ENCODE data around the gene ZNF784. TPM values are rescaled to one million over a fixed set of nuclear protein-coding genes. Genes with fewer than 3 reads are reported as not detected.

The ZNF784 gene
- total and polyA plus RNA-seq, 2 of the 13 experiments (the other 11 are each of a cell fraction or from before 2014, with no cell fraction given) = 4.1 to 4.2 TPM

DNA sequence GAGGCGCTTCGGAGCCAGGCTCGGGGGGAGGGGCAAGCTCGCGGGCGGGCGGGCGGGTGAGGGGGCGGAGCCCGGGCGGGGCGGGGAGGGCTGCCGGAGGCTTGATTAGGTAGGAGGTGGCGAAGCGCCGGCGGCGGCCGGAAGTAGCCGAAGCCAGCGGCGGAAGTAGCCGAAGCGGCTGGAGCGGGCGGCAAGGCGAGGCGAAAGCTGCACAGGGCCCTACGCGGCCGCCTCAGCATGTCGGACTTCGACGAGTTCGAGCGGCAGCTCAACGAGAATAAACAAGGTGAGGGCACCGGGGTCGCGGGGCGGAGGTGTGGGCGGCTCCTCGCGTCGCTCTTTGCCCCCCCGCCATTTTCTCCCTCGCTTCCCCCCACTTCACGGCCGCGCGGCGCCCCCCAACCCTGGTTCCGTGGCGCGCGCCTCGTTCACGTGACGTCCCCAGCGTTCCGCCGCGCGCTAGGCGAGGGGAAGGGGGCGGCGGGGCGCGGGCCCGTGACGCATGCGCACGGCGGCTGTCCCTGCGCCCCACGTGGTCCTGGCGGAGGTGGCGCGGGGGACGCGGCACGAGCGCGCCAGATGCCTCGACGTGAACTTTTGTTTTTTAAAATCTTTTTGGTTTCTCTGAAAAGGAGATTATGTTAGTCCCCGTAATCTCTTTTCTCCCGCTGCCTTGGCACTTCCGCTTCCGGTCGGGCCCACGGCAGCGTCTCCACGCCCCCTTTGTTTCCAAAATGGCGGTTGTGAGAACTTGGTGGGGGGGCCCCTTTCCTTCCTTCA lies 30.7 kb upstream of the ZNF784 start, which contains the start of gene U2AF2 (continued):
- no peak for TF ChIP-seq CCDC6 (CRISPR knock-in tag; IDR thresholded peaks at IDR 0.05)
- no peak for TF ChIP-seq SMAD3 (CRISPR knock-in tag; IDR thresholded peaks at IDR 0.05)
- peak; percentile 85; the same call in 1 of the 2 replicates for TF ChIP-seq ZNF678 (CRISPR knock-in tag; IDR thresholded peaks at IDR 0.05)
- TF ChIP-seq, protein P1, sequence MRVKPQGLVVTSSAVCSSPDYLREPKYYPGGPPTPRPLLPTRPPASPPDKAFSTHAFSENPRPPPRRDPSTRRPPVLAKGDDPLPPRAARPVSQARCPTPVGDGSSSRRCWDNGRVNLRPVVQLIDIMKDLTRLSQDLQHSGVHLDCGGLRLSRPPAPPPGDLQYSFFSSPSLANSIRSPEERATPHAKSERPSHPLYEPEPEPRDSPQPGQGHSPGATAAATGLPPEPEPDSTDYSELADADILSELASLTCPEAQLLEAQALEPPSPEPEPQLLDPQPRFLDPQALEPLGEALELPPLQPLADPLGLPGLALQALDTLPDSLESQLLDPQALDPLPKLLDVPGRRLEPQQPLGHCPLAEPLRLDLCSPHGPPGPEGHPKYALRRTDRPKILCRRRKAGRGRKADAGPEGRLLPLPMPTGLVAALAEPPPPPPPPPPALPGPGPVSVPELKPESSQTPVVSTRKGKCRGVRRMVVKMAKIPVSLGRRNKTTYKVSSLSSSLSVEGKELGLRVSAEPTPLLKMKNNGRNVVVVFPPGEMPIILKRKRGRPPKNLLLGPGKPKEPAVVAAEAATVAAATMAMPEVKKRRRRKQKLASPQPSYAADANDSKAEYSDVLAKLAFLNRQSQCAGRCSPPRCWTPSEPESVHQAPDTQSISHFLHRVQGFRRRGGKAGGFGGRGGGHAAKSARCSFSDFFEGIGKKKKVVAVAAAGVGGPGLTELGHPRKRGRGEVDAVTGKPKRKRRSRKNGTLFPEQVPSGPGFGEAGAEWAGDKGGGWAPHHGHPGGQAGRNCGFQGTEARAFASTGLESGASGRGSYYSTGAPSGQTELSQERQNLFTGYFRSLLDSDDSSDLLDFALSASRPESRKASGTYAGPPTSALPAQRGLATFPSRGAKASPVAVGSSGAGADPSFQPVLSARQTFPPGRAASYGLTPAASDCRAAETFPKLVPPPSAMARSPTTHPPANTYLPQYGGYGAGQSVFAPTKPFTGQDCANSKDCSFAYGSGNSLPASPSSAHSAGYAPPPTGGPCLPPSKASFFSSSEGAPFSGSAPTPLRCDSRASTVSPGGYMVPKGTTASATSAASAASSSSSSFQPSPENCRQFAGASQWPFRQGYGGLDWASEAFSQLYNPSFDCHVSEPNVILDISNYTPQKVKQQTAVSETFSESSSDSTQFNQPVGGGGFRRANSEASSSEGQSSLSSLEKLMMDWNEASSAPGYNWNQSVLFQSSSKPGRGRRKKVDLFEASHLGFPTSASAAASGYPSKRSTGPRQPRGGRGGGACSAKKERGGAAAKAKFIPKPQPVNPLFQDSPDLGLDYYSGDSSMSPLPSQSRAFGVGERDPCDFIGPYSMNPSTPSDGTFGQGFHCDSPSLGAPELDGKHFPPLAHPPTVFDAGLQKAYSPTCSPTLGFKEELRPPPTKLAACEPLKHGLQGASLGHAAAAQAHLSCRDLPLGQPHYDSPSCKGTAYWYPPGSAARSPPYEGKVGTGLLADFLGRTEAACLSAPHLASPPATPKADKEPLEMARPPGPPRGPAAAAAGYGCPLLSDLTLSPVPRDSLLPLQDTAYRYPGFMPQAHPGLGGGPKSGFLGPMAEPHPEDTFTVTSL (CRISPR knock-in tag; IDR thresholded peaks at IDR 0.05; ENCODE audit: borderline replicate concordance) = 0 out of 2 replicates have a peak, but pooled peaks have one; percentile 45
- no peak for TF ChIP-seq GATAD2A (CRISPR knock-in tag; IDR thresholded peaks at IDR 0.05)
- TF ChIP-seq ARID2 (CRISPR knock-in tag; IDR thresholded peaks at IDR 0.05; ENCODE audit: borderline replicate concordance) = no peak
- no peak for TF ChIP-seq SMARCE1 (IDR thresholded peaks at IDR 0.05; ENCODE audit: borderline replicate concordance)
- no peak for TF ChIP-seq GTF3A (CRISPR knock-in tag; conservative IDR thresholded peaks at IDR 0.05)
- TF ChIP-seq SAP130 (CRISPR knock-in tag; IDR thresholded peaks at IDR 0.05; ENCODE audit: low read depth) = peak; percentile 90
- TF ChIP-seq, protein P2, sequence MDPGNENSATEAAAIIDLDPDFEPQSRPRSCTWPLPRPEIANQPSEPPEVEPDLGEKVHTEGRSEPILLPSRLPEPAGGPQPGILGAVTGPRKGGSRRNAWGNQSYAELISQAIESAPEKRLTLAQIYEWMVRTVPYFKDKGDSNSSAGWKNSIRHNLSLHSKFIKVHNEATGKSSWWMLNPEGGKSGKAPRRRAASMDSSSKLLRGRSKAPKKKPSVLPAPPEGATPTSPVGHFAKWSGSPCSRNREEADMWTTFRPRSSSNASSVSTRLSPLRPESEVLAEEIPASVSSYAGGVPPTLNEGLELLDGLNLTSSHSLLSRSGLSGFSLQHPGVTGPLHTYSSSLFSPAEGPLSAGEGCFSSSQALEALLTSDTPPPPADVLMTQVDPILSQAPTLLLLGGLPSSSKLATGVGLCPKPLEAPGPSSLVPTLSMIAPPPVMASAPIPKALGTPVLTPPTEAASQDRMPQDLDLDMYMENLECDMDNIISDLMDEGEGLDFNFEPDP (CRISPR knock-in tag; conservative IDR thresholded peaks at IDR 0.05) = no peak
- no peak; the same call in 1 of the 2 replicates for TF ChIP-seq ZBTB7B (CRISPR knock-in tag; IDR thresholded peaks at IDR 0.05)
- no peak for TF ChIP-seq ZNF264 (CRISPR knock-in tag; IDR thresholded peaks at IDR 0.05)
- TF ChIP-seq ZNF335 (CRISPR knock-in tag; IDR thresholded peaks at IDR 0.05) = no peak
- TF ChIP-seq MIXL1 (CRISPR knock-in tag; IDR thresholded peaks at IDR 0.05) = no peak
- TF ChIP-seq ZNF331 (CRISPR knock-in tag; IDR thresholded peaks at IDR 0.05) = no peak
- TF ChIP-seq, protein P3, sequence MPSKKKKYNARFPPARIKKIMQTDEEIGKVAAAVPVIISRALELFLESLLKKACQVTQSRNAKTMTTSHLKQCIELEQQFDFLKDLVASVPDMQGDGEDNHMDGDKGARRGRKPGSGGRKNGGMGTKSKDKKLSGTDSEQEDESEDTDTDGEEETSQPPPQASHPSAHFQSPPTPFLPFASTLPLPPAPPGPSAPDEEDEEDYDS (CRISPR knock-in tag; IDR thresholded peaks at IDR 0.05) = no peak
- no peak for TF ChIP-seq ZNF530 (CRISPR knock-in tag; IDR thresholded peaks at IDR 0.05; ENCODE audit: low read depth)
- TF ChIP-seq CHD2 (IDR thresholded peaks at IDR 0.05; ENCODE audit: low read depth, low read length) = no peak
- 0 out of 2 replicates have a peak, but pooled peaks have one; percentile 46 for TF ChIP-seq ZNF841 (CRISPR knock-in tag; IDR thresholded peaks at IDR 0.05; ENCODE audit: borderline replicate concordance)
- peak; percentile 76 for TF ChIP-seq U2AF1 (optimal IDR thresholded peaks at IDR 0.05; ENCODE audit: low read depth, low read length)
- TF ChIP-seq ZNF282 (IDR thresholded peaks at IDR 0.05; ENCODE audit: partially characterized antibody) = no peak
- TF ChIP-seq ZBTB3 (CRISPR knock-in tag; IDR thresholded peaks at IDR 0.05; ENCODE audit: borderline replicate concordance, low read depth) = peak; percentile 49; the same call in 1 of the 2 replicates
- no peak for TF ChIP-seq PHB2 (IDR thresholded peaks at IDR 0.05; ENCODE audit: partially characterized antibody)
- TF ChIP-seq NR2F6 (IDR thresholded peaks at IDR 0.05) = no peak
- TF ChIP-seq NR2F6 (CRISPR knock-in tag; IDR thresholded peaks at IDR 0.05) = no peak
- no peak for TF ChIP-seq MEIS1 (CRISPR knock-in tag; IDR thresholded peaks at IDR 0.05; ENCODE audit: borderline replicate concordance)

All from HepG2 (cell line).